GM19397 (cell line): Measurements from ENCODE around the gene LRMDA.

Experiments
- ATAC-seq: cut with Tn5 transposase; IDR thresholded peaks from one replicate; pipeline ENCODE4 v1.9.1; 2021; ENCODE audit warnings: mild to moderate bottlenecking, moderate library complexity; ENCODE audit not compliant: unreplicated experiment

LRMDA gene

DNA sequence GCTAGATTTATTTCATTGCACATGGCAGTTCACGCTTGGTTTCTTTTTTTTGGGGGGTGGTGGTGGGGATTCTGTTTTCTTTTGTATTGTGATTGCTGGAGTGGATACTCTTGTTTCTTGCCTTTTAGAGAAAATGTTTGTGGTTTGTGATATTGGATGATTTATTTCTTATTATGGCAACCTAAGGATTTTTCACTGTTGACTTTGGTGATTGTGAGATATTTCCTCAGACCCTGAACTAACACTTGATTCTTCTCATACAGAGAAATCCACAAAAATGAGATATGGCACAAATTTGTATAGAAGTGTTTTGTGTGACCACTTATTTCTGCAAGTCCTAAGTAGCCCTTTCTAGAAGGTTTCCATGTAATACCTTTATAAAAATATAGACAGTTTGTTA lies 871.1 kb downstream of the LRMDA start:
- ATAC-seq: no peak

- ATAC-seq: no peak
These were observed 871.7 kb downstream of the LRMDA start for GRCh38 chr10:76302961-76303630.

DNA sequence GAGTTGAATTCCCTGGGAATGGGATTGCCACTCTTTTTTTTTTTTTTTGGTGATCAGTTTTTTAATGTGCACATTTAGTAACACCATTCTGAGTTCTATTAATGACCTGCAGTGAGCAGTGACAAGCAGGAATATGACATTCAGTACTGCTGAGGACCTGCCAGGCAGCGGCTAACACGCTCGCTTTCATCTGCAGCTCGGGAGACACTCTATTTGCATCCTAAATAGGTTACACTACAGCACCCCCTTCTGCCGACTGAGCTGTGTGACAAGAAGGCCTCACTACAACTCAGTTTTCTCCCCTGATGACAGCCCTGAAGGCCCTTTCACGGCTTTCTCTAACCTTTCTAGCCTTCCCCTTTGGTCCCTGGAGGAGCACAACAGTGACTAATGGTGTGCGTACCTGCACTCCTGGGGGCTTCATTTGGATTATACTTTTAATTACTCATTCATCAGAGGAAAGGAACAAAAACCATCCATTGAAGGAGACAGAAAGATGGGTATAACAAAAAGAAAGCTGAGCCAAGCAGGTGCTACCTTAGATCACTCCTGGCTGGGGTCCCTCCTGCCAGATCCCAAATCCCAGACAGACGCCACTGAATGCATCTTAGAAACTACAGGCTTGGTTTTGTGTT lies 872.4 kb downstream of the LRMDA start:
- ATAC-seq: peak; percentile 72

DNA sequence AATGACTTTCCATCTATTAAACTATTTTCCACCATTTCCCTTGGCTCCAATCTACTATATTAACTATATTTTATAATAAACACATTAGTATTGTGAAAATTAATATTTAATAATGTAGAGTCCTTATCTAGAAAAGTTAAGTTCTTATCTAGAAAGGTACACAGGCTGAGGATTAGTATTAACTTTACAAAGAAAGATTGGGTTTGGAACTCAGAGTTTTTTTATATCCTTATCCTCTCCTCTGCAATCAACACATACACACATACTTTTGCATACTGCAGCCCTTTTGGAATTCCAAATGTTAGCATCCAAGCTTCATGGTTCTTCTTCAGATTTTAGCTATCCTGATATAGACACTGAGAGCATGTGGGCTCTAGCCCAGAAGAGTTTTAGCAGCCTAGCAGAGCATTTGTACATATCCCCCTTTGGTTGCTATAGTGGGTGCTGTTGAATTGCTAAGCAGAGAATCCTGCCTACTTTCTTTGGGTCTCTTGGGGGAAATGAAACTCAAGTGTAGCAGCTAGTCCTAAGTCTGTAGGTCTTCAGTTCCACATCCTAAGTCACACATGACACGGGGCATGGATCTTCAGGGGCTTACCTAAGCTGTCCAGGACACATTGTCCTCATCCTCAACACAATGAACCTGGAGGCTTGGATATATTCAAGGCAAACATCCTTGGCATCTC lies 874.6 kb downstream of the LRMDA start:
- ATAC-seq: no peak

DNA sequence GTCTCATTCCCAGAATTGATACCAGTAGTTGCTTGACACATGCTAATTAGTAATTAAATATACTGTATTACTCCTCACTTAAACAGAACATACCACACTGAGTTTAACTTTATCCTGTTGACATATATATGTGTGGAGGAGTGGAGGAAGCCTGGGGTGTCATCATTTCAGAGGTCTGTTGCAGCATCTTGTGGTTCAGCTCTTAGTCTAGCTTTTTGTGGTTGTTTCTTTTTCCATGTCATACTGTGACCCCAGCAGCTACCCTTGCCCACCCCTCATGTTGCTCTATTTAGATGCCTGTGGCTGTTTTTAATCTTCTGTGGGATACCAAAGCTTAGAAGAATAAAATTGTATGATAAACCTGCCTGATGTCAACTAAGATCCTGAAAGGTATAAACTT lies 875.4 kb downstream of the LRMDA start:
- no peak for ATAC-seq

DNA sequence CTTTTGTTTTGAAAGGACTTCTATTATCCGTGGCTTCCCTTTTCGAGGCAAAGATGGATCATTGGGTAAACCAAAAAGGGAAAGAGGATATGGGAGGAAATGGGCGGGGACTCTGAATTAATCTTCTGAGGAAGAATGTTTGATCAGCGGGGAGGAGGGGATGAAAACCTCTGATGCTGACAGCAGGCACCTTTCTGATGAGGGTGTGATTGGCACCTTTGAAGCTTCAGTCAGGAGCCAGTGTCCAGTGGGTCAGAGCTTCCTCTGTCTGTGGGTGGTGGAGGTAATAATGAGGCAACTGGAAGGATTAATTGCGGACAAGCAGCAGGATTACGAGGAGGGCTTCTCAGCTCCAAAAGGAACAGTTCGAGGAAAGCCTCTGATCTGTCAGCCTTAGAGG lies 877.6 kb downstream of the LRMDA start:
- no peak for ATAC-seq

DNA sequence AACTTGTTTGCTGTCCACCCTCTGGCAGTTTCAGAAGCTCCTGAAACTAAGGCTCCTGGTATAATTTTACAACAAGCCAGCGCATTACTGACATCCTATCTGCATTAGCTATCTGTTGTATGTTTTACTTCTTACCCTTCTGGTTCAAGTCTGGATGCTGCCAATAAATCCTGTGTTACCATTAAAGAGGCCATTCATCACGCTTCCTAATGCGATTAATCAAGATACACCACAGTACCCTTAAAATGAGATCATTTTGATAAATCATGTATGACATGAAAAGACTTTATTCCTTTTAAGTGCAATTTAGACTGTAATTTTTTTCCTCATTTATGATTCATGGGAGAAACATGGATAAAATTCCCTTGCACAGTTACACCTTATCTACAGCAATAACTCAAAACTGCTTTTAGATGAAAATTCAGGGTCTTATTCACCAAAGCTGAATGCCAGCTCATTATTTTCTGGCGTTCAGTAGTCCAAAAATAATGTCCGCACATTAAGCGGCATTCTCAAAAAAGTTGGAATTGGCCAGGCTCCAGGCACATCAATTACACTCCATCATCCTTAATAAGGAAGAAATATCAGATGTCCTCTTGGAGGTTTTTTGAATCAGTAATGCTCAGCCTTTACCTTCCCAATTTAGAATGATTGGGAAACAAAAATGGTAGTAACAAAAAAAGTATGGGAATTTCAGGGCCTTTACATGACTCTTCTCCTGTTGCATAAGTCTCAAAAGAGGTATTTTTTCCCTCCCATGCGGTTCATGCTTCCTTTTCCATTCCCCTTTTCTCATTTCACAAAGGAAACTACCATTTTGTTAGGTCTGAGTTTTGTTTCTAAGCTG lies 878.5 kb downstream of the LRMDA start:
- no peak for ATAC-seq

GRCh38 chr10:76310588-76311080 lies 879.2 kb downstream of the LRMDA start:
- no peak for ATAC-seq

DNA sequence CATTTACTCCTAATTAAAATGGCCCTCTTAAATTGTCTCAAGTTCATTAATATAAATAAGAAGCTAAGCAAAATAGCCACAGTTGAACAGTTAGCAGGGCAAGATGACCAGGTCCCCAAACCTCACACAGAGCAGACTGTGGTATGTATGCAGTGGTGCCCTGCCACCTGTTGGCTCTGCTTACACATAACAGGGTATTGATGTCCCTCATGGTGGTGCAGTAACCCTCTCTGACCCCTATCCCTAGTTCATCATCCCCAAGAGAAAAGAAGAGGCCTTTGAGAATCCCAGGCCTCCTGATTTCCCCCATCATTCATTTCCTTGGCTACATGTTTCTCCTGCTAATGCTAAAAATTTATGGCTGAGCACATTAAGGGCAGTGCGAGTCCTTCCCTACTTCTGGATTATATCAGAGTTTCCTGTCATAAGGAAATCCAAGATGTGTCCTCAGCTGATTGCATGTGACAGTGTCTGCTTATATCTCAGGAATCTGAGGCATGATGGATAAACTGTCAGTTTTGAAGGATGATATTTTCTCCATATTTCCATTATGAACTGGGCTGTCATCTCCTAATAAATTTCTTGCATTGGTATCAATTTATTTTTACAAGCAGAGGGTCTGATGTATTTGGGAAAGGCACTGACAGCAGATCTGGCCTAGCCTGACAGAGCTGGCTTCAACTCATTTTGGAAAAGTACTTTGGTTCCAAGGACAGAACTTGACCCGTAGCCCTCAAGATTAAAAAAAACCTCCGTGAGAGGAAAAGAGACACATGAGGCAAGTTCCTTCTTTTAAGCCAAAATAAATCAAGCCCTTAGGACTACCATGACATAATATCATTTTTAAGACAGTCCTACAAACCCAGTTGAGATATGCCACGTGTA lies 880.6 kb downstream of the LRMDA start:
- peak; percentile 78 for ATAC-seq

DNA sequence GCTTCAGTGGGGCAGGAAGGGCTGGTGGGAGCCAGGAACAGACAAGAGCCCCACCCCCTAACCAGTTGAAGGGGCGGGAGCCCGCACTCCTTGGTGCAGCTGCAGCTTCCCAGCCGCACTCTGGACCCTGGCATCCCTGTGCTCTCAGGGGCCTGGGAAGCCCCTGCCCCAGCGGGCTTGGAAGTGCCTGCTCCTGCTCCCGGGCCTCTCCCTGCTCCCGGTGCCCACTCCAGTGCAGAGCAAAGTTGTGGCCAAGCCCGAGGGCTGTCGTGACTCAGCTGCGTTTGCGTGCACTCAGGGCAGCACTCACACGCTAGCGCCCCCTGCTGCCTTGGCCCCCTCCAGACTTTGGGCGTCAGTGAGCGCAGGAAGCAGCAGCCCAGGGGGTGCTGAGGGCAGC lies 883.8 kb downstream of the LRMDA start:
- no peak for ATAC-seq

GRCh38 chr10:76316234-76316633 lies 884.8 kb downstream of the LRMDA start:
- no peak for ATAC-seq

DNA sequence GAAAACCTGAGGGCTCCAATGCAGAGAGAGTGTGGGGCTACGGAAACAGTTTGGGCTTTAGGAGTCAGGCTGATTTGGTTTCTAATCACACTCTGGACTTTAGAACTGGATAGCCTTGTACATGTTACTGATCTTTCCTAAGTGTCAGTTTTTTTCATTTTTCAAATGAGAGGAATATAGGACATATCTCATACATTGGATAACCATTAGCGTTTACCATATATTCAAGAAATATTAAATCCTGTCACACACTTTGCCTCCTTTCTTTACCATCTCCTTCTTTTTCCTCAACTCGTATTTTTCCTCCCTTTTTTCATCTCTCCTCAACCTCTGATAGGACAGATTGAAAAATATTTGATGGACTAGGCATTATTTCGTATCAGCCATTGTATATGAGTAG lies 885.7 kb downstream of the LRMDA start:
- no peak for ATAC-seq

GRCh38 chr10:76318211-76318610 lies 886.8 kb downstream of the LRMDA start:
- ATAC-seq: no peak

GRCh38 chr10:76319661-76320060 lies 888.2 kb downstream of the LRMDA start:
- ATAC-seq: no peak

DNA sequence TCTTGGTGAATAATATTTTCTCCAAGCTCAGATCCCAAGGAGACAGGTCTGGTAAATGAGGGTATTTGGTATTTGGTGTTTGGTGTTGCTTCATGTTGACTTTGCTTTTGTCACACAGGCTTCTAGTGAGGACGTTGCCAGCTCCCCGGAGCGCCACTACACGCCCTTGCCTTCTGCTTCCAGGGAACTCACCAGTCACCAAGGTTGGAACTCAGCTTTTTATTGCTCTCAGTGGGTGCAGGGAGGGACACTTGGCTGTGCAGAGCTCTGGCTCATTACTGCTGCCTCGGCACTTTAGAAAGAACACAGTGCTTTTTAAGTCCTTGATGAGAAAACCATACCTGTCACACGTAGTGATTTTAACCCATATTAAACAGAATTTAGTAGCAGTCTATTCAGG lies 892.9 kb downstream of the LRMDA start:
- no peak for ATAC-seq

DNA sequence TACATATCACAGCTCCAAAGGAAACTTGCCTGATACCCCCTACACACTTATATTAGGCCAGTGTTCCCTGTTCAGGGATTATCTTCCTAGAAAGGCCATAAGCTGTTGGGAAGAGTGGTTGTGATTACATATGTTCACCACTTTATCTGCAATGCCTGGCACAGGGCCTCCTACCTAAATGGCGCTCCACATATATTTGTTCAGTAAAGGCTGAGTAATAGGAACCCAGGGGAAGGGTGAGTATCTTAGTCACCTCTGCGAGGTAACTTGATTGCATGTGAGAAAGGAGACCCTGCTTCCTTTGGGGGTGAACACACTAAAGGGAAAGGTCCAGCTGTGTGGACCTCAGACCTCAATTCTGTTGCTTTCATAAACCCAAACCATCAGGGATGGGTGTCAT lies 896.0 kb downstream of the LRMDA start:
- ATAC-seq: no peak

DNA sequence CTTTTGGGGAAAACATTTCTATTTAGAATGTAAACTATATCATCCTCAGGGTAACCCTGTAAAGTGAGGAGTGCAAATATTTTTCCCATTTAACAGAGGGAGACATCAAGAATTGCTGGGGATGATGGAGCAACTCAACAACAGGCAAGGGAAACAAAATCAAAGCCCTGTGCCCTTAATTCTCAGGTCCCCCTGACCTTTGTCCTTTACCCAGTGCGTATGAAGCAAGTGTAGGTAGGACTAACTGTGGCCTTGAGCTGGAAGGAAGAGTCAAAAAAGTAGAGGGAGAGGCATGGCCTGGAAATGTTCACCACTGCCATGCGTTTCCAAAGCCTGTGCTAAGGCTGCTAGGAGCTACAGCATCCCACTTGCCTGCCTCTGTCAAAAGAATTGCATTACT lies 896.9 kb downstream of the LRMDA start:
- no peak for ATAC-seq

DNA sequence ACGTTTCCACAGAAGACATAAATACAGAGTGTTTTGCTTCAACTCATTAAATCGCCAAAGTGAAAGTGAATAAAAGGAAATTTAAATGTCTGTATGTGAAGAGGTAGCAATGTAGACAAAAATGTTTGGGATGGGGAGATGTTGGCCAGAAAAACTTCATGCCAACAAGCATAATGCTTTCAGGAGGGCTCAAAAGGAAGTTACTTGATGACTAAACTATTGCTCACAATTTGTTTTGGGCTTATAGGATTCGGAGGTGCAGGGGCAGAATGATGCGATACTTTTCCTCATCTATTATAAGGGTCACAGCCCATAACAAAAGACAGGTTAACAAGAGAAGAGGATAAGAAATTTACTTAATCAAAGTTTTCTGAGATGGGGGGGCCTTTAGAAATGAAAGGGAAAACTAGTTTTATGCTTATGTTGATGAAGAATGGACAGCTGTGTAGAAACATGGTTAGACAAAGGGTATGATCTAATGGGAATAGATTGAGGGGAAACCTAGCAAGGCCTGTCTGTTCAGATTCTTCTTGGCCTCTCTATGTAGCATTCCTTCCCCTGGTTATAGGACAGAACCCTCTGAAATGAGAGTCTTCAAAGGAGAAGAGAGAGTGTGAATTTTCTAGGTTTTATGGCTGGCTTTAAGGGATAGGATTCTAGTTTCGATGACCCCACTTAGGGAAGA lies 898.6 kb downstream of the LRMDA start:
- ATAC-seq: no peak

DNA sequence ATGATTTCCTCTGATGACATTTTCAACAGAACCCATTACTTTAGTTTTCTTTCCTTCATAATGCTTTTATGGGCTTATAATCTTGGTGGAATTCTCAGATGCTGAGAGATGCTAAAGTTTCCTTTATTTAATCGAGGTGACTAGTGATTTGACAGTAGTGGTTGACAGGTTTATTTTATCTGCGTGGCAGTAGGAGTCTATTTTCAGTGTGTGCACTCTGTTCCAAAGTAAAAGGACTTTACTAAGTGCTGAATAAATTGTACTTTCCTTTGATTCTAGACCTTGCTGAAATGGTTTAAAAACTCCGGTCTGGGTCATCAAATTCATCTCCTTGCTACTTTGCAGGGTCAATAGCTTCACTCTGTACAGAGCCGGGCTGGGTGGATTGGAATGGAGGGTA lies 900.3 kb downstream of the LRMDA start:
- ATAC-seq: no peak

GRCh38 chr10:76333326-76333725 lies 901.9 kb downstream of the LRMDA start:
- ATAC-seq: no peak
